Bronchial epithelial cell (primary cell): ENCODE results near the gene S100PBP. TPM values are rescaled to one million over a fixed set of nuclear protein-coding genes. Genes with fewer than 3 reads are reported as not detected.
"Not testable (repeated sequence)": the region's sequence is repeated elsewhere in the genome, so short reads cannot be mapped to it uniquely, and the experiment has no call there.

Experiments used
- DNase-seq: peaks from one replicate; pipeline ENCODE4 v3.0.0-alpha.2; 2010; ENCODE audit warnings: low read depth
- FAIRE-seq: peaks from 2 replicates; lab custom pipeline; 2011; peaks lifted over from hg19 to GRCh38; lab: Jason Lieb, UNC
- H3K27me3 ChIP-seq: 2 replicates; pipeline ENCODE4 v1.5.1; 2011; ENCODE audit warnings: low read length; ENCODE audit not compliant: control insufficient read depth, insufficient read depth
- H3K36me3 ChIP-seq: 2 replicates; pipeline ENCODE4 v1.5.1; 2011; ENCODE audit warnings: low read length; ENCODE audit not compliant: control insufficient read depth, insufficient read depth
- H3K4me3 ChIP-seq: 2 replicates; pipeline ENCODE4 v1.5.1; 2011; ENCODE audit warnings: mild to moderate bottlenecking, low read depth, low read length, control low read depth
- CTCF ChIP-seq: IDR thresholded peaks from 2 replicates; pipeline ENCODE4 v1.5.1; 2011; ENCODE audit warnings: mild to moderate bottlenecking, moderate library complexity, low read length, control low read depth, inconsistent platforms; ENCODE audit not compliant: insufficient read depth, severe bottlenecking
- total RNA-seq: library from RNA; depleted of rRNA; stranded (reverse); fragments of >200 nt; gene quantifications from 2 replicates; pipeline ENCODE4 v1.2.1, GENCODE V29; 2014

S100PBP gene
- total RNA-seq, 1 donor from 2014 or later: 20.5 TPM

DNA sequence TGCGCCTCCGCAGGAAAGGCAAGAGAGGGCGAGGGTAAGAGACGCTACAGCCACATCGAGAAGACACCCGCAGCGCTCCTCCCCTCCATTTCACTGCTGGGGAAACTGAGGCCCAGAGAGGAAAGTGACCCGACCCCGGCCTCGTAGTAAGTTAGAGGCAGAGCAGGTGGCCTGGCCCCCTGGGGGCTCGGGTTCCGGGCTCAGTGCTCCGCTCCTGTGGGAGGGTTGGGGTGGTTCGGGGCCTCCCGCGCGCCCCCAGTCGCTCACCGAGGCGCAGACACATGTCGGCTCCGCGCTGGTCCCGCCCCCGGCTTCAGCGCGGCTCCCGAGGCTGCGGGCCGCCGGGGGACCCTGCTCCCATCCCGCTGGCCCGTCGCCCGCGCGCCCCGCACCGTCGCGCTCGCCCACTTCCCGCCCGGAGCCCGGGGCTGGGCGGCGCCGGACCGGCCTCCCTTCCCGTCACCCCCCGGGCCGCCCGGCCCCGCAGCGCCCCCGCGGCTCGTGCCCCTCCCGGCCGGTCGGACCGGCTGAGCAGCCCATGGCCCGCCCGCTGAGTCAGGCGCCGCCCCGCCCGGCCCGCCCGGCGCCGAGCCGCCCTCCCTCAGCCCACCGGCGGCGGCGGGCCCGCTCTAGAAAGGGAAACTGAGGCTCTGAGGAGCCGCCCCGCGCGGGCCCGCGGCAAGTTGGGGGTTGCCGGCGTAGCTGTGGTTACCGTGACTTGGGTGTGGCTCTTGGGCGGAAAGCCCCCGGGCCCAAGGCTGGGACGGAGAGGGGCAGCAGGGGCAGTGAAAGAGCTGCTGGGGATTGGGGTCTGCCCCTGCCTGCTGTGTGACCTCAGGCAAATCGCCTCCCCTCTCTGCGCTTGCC, 83.7 kb downstream of the S100PBP start, which contains the start of gene TMEM54:
TMEM54 (minus strand) TSS at position 434 of the 867 bp plus-strand sequence; CDS start at position 283, 151 bp downstream.
- Histone ChIP-seq H3K4me3 (peak within 1 kb of the TSS; percentile 85), H3K36me3 (no peaks in the 10 kb centered on the region), H3K27me3 (no peaks in the 10 kb centered on the region)
- peak; percentile 37 for DNase-seq
- no peak for FAIRE-seq
- TF ChIP-seq CTCF: peak; percentile 13

- TF ChIP-seq CTCF: no peak
- Histone ChIP-seq H3K4me3 (peak overlapping the region; percentile 85), H3K36me3 (no peaks in the 10 kb centered on the region), H3K27me3 (no peaks in the 10 kb centered on the region)
- no peak for FAIRE-seq
- no peak for DNase-seq
These were observed 84.5 kb downstream of the S100PBP start for GRCh38 chr1:32901823-32902534.

- no peak for TF ChIP-seq CTCF
- no peak for DNase-seq
- Histone ChIP-seq H3K4me3 (no peak overlapping the region), H3K36me3 (no peaks in the 10 kb centered on the region), H3K27me3 (no peaks in the 10 kb centered on the region)
- FAIRE-seq: no peak
These were observed 85.1 kb downstream of the S100PBP start for GRCh38 chr1:32902535-32902920.

- Histone ChIP-seq H3K27me3 (no peaks in the 10 kb centered on the region), H3K4me3 (no peak overlapping the region), H3K36me3 (no peaks in the 10 kb centered on the region)
- no peak for FAIRE-seq
- no peak for TF ChIP-seq CTCF
- DNase-seq: no peak
These were observed 86.7 kb downstream of the S100PBP start for GRCh38 chr1:32903991-32904785.

- Histone ChIP-seq H3K4me3 (no peak overlapping the region), H3K27me3 (no peaks in the 10 kb centered on the region), H3K36me3 (no peaks in the 10 kb centered on the region)
- FAIRE-seq (no peak), DNase-seq (no peak)
- TF ChIP-seq CTCF: no peak
These were observed 87.3 kb downstream of the S100PBP start for GRCh38 chr1:32904797-32905196.

- H3K27me3 ChIP-seq, H3K36me3 ChIP-seq, H3K4me3 ChIP-seq, DNase-seq, FAIRE-seq: not testable (repeated sequence)
These were observed 88.1 kb downstream of the S100PBP start for GRCh38 chr1:32905588-32905987.
